Measurements from ENCODE around the gene MED20. TPM values are rescaled to one million over a fixed set of nuclear protein-coding genes. Genes with fewer than 3 reads are reported as not detected.

The MED20 gene
- total RNA-seq, 1 donor from 2014 or later: 28.9 TPM

DNA sequence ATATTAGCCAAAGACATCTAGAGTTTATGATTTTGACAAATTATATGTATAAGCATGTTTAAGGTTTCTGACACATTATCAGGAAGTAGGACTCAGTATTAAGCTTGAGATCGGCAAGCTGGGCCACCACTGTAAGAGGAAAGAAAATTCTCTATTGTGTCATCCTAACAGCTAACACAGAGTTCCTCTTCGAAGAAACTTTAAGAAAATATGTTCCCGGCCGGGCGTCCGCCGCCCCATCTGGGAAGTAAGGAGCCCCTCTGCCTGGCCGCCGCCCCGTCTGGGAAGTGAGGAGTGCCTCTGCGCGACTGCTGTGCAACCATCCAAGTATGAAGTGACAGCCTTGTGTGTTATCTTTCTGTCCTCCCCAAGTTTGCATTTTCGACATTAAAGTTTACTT lies 48.8 kb downstream of the MED20 start:
- H3K27me3 Mint-ChIP-seq (ENCODE audit: low read depth, unreplicated experiment): no peaks in the 10 kb centered on the region
- H2AFZ ChIP-seq (ENCODE audit: low read depth, low read length): no peak overlapping the region
- no peaks in the 10 kb centered on the region for H4K20me1 ChIP-seq (ENCODE audit: insufficient read depth, low read length)
- no peaks in the 10 kb centered on the region for H3K4me1 Mint-ChIP-seq (ENCODE audit: low read depth, unreplicated experiment)
- no peak for FAIRE-seq
- H3K27ac ChIP-seq (ENCODE audit: low read depth, low read length): no peak overlapping the region
- no peak overlapping the region for H3K4me2 ChIP-seq (ENCODE audit: low read length)
- TF ChIP-seq EZH2 (IDR thresholded peaks at IDR 0.05; ENCODE audit: insufficient read depth, low read length): no peak
- TF ChIP-seq, protein P1, sequence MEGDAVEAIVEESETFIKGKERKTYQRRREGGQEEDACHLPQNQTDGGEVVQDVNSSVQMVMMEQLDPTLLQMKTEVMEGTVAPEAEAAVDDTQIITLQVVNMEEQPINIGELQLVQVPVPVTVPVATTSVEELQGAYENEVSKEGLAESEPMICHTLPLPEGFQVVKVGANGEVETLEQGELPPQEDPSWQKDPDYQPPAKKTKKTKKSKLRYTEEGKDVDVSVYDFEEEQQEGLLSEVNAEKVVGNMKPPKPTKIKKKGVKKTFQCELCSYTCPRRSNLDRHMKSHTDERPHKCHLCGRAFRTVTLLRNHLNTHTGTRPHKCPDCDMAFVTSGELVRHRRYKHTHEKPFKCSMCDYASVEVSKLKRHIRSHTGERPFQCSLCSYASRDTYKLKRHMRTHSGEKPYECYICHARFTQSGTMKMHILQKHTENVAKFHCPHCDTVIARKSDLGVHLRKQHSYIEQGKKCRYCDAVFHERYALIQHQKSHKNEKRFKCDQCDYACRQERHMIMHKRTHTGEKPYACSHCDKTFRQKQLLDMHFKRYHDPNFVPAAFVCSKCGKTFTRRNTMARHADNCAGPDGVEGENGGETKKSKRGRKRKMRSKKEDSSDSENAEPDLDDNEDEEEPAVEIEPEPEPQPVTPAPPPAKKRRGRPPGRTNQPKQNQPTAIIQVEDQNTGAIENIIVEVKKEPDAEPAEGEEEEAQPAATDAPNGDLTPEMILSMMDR (IDR thresholded peaks at IDR 0.05; ENCODE audit: insufficient read depth, low read depth, low read length): no peak
- no peaks in the 10 kb centered on the region for H3K4me1 ChIP-seq (ENCODE audit: insufficient read depth, low read length)
- no peaks in the 10 kb centered on the region for H3K27me3 ChIP-seq (ENCODE audit: insufficient read depth, low read length)
- H3K79me2 ChIP-seq (ENCODE audit: insufficient read depth, low read length): no peaks in the 10 kb centered on the region
- H3K4me3 ChIP-seq (ENCODE audit: insufficient read depth, low read depth, low read length): no peak overlapping the region
- H3K9ac ChIP-seq (ENCODE audit: low read length): no peak overlapping the region
- H3K9me3 ChIP-seq (ENCODE audit: insufficient read depth, low read depth, low read length): no peaks in the 10 kb centered on the region
- H3K27ac Mint-ChIP-seq (ENCODE audit: unreplicated experiment): no peak overlapping the region
- no peaks in the 10 kb centered on the region for H3K36me3 ChIP-seq (ENCODE audit: insufficient read depth, low read length)
- no peaks in the 10 kb centered on the region for H3K36me3 Mint-ChIP-seq (ENCODE audit: low read depth, unreplicated experiment)
- no peak overlapping the region for H3K4me3 Mint-ChIP-seq (ENCODE audit: unreplicated experiment)
- no peak for DNase-seq (ENCODE audit: low read depth)
- H3K9me3 Mint-ChIP-seq (ENCODE audit: unreplicated experiment): no peaks in the 10 kb centered on the region

DNA sequence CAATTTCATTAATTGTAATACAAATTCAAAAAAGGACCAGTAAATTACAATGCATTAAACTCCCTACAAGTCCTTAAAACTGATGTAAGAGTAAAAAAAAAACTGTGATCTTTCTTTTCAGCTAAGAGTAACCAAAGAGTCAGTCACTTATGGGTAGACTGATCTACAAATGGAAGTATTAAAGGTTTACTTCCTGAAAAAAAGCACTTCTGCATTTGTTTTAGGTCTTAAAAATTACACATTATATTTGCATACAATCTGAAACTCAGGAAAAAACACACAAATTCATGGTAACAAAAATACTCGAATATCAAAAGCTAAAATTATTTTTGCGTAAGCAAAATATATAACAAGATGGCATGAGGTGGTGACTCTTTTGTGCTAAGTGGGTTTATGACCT lies 49.2 kb downstream of the MED20 start:
- Histone ChIP-seq H3K4me1 (ENCODE audit: insufficient read depth, low read length) (no peaks in the 10 kb centered on the region), H3K9ac (ENCODE audit: low read length) (no peak overlapping the region), H3K36me3 (ENCODE audit: insufficient read depth, low read length) (no peaks in the 10 kb centered on the region), H3K27me3 (ENCODE audit: insufficient read depth, low read length) (no peaks in the 10 kb centered on the region), H3K9me3 (ENCODE audit: insufficient read depth, low read depth, low read length) (no peaks in the 10 kb centered on the region), H3K79me2 (ENCODE audit: insufficient read depth, low read length) (no peaks in the 10 kb centered on the region), H4K20me1 (ENCODE audit: insufficient read depth, low read length) (no peaks in the 10 kb centered on the region), H3K27ac (ENCODE audit: low read depth, low read length) (no peak overlapping the region), H3K4me2 (ENCODE audit: low read length) (no peak overlapping the region), H3K4me3 (ENCODE audit: insufficient read depth, low read depth, low read length) (no peak overlapping the region), H2AFZ (ENCODE audit: low read depth, low read length) (no peak overlapping the region)
- H3K9me3 Mint-ChIP-seq (ENCODE audit: unreplicated experiment): no peaks in the 10 kb centered on the region
- no peak overlapping the region for H3K4me3 Mint-ChIP-seq (ENCODE audit: unreplicated experiment)
- TF ChIP-seq EZH2 (IDR thresholded peaks at IDR 0.05; ENCODE audit: insufficient read depth, low read length): no peak
- TF ChIP-seq, protein P1 (IDR thresholded peaks at IDR 0.05; ENCODE audit: insufficient read depth, low read depth, low read length): no peak
- H3K27ac Mint-ChIP-seq (ENCODE audit: unreplicated experiment): no peak overlapping the region
- H3K4me1 Mint-ChIP-seq (ENCODE audit: low read depth, unreplicated experiment): no peaks in the 10 kb centered on the region
- H3K27me3 Mint-ChIP-seq (ENCODE audit: low read depth, unreplicated experiment): no peaks in the 10 kb centered on the region
- FAIRE-seq: no peak
- H3K36me3 Mint-ChIP-seq (ENCODE audit: low read depth, unreplicated experiment): peaks cover 3% of the 10 kb centered on the region
- DNase-seq (ENCODE audit: low read depth): no peak

DNA sequence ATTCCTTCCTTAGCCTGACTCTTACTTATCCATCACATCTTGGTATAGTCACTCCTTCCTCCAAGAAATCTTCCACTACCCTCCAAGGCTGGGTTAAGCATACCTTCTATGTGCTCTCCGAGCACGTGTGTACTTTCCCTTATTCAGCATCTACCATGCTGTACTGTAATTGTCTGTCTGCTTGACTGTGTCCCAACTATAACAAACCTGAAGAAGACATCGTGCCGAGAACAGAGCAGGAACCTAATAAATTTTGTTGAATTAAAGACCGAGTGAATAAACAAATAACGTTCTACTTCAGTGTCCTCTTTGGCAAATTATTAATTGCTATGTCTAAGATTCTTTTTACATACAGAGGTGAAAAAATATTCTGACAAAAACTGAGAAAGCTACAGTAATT lies 61.6 kb downstream of the MED20 start:
- H3K27ac Mint-ChIP-seq (ENCODE audit: unreplicated experiment): no peak overlapping the region
- H3K27me3 Mint-ChIP-seq (ENCODE audit: low read depth, unreplicated experiment): no peaks in the 10 kb centered on the region
- Histone ChIP-seq H3K27ac (ENCODE audit: low read depth, low read length) (no peak overlapping the region), H3K4me2 (ENCODE audit: low read length) (no peak overlapping the region), H3K4me1 (ENCODE audit: insufficient read depth, low read length) (no peaks in the 10 kb centered on the region), H2AFZ (ENCODE audit: low read depth, low read length) (no peak overlapping the region), H3K9me3 (ENCODE audit: insufficient read depth, low read depth, low read length) (no peaks in the 10 kb centered on the region), H3K79me2 (ENCODE audit: insufficient read depth, low read length) (no peaks in the 10 kb centered on the region), H3K9ac (ENCODE audit: low read length) (no peak overlapping the region), H4K20me1 (ENCODE audit: insufficient read depth, low read length) (no peaks in the 10 kb centered on the region), H3K27me3 (ENCODE audit: insufficient read depth, low read length) (no peaks in the 10 kb centered on the region), H3K36me3 (ENCODE audit: insufficient read depth, low read length) (no peaks in the 10 kb centered on the region), H3K4me3 (ENCODE audit: insufficient read depth, low read depth, low read length) (no peak overlapping the region)
- FAIRE-seq: no peak
- no peak for DNase-seq (ENCODE audit: low read depth)
- no peaks in the 10 kb centered on the region for H3K4me1 Mint-ChIP-seq (ENCODE audit: low read depth, unreplicated experiment)
- H3K4me3 Mint-ChIP-seq (ENCODE audit: unreplicated experiment): no peak overlapping the region
- H3K9me3 Mint-ChIP-seq (ENCODE audit: unreplicated experiment): no peaks in the 10 kb centered on the region
- no peaks in the 10 kb centered on the region for H3K36me3 Mint-ChIP-seq (ENCODE audit: low read depth, unreplicated experiment)
- no peak for TF ChIP-seq EZH2 (IDR thresholded peaks at IDR 0.05; ENCODE audit: insufficient read depth, low read length)
- TF ChIP-seq, protein P1 (IDR thresholded peaks at IDR 0.05; ENCODE audit: insufficient read depth, low read depth, low read length): no peak

Measured in astrocyte (in vitro differentiated cells and primary cell).